Hematopoietic multipotent progenitor cell (in vitro differentiated cells): Measurements from ENCODE around the gene HLA-A. TPM values are rescaled to one million over a fixed set of nuclear protein-coding genes. Genes with fewer than 3 reads are reported as not detected.
A peak's percentile ranks its signal among the peaks of the same experiment; 100 is the strongest.
"Not testable (repeated sequence)": the region's sequence is repeated elsewhere in the genome, so short reads cannot be mapped to it uniquely, and the experiment has no call there.

ENCODE experiments used
- DNase-seq, 3 donors: peaks; one replicate each; pipeline ENCODE4 v3.0.0-alpha.2; 2011 to 2015; ENCODE audit warnings: low read depth in 2 of 3, low spot score in 2 of 3
- total RNA-seq: library from RNA; depleted of rRNA; stranded (reverse); fragments of >200 nt; gene quantifications from one replicate; pipeline ENCODE4 v1.2.3, GENCODE V29; 2012

HLA-A gene
- 1,432 TPM for total RNA-seq

GRCh38 chr6:29942275-29943052 lies at the start of gene HLA-A:
Gene HLA-A, plus strand, starts transcription at chr6:29942532. Its CDS starts 22 bp downstream, at chr6:29942554.
- DNase-seq, result peak; percentile 90 to 98 (median 94)

GRCh38 chr6:29892696-29893095 lies 49.6 kb upstream of the HLA-A start:
- DNase-seq, result no peak

- no peak for DNase-seq
Measured at GRCh38 chr6:29899281-29899680, 43.1 kb upstream of the HLA-A start.

DNA sequence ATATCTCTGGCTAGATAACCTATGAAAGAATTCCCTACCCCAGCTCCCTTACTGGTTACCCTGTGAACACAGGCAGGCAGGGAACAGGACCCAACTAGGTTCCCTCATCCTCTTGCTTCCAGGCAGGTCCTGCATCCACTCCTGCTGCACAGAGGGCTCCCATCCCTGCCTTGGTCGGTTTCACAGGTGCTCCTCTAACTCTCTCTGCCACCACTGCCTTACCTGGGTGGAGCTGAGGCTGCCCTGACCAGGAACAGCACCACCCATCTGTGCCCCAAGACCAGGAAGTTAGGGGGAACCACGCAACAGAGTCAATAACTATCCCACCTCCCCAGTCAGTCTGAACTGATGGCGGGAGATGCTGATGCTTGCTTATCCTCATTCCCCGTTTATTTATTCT lies 37.0 kb upstream of the HLA-A start:
- DNase-seq, result no peak

GRCh38 chr6:29907637-29908340 lies 34.5 kb upstream of the HLA-A start:
- DNase-seq, result no peak

- DNase-seq, result no peak
Measured at GRCh38 chr6:29908341-29908662, 34.0 kb upstream of the HLA-A start.

DNA sequence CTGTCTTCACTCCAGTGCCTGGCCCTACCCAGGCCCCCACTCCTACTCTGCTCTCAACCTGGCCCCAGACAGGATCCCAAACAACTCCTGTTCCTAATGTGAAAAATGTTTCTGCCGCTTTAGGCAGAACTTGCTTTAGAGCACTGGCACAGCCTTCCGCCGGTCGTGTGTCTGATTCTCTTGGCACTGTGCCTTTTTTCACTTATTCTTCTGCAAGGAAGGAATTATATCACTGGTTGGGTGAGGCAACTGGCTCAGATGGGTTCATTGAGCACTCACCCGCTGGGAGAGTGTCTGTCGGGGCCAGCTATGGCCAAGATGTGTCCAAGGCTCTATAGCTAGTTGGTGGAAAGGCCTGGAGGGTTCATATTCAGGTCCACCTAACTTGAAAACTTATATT lies 33.6 kb upstream of the HLA-A start:
- no peak for DNase-seq

GRCh38 chr6:29909985-29910384 lies 32.3 kb upstream of the HLA-A start:
- no peak for DNase-seq

GRCh38 chr6:29912840-29913239 lies 29.5 kb upstream of the HLA-A start:
- DNase-seq, result no peak

DNA sequence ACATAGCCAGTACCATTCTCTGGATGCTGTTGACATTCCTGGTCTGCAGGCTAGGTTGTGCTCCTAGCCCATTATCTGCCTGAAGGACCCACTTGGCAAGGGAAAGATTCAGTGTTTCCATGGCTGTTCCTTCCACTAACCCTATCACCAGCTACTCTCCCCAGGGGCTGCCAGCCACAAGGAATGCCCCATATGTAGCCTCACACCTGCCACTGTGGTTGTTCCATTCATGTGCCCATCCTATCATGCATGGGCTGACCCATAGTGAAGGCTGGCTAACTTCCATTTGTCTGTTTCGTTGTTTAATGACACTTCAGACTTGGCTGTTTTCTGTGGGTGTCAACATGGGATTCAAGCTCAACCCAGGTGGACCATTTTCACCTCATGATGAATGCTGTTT lies 25.6 kb upstream of the HLA-A start:
- no peak for DNase-seq

- DNase-seq, result no peak
Measured at GRCh38 chr6:29917857-29918256, 24.5 kb upstream of the HLA-A start.

DNA sequence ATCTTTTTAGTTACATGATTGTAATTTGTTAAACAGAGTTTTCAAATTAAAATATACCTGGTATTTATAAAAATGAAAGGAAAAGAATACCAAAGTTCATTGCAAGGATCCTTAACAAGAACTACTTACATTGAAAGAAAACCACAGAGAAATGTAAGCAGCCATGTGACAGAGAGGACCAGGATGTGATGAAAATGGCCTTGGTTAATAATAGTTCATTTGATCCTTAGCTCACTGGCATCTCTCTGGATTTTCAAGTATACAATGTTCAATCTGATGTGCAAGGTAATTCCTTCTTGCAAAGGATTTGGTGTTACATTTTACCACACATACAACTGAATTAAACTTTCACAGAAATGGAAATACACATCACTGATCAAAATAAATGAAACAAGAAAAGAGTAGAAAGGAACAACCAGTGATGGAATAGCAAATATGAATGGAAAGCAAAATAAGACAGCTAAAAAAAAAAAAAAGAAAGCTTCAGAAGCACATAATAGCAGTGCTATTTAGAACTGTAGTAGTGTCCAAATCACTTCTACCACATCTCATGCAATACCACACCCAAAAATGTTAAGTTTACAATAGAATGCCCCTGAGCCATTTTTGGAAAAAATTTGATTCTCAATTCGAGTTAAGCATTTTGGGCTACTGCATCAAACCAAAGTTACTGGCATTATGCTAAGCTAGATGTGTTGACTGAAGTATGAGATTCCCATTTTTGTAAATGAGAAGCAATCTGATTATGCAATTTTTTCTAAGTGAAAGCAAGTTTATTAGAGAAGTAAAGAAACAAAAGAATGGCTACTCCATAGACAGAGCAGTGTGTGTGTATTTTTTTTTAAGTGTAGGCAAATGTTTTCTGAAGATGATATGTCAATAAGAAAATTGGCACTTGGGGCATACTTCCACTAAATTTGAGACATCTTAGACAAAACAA lies 22.6 kb upstream of the HLA-A start:
- DNase-seq, result no peak

GRCh38 chr6:29924287-29924686 lies 18.0 kb upstream of the HLA-A start:
- DNase-seq, result no peak

DNA sequence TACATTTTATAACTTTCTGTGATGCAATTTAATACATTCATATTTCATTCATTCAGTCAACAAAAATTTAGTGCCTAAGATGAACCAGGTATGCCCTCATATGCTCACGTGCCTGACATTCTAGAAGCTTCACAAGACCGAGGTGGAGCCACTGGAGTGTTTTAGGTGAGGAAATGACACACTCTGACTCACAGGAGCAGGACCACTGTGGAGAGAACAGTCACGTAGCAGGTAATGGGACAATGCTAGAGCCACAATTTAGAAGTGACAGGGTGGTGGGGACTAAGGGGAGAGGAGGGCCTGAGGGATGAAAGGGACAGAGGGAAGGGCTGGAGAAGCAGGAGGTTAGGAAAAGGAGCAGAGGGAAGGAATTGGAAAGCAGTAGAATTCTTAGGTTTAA lies 17.6 kb upstream of the HLA-A start:
- DNase-seq, result no peak

GRCh38 chr6:29925321-29925720 lies 17.0 kb upstream of the HLA-A start:
- DNase-seq, result no peak

DNA sequence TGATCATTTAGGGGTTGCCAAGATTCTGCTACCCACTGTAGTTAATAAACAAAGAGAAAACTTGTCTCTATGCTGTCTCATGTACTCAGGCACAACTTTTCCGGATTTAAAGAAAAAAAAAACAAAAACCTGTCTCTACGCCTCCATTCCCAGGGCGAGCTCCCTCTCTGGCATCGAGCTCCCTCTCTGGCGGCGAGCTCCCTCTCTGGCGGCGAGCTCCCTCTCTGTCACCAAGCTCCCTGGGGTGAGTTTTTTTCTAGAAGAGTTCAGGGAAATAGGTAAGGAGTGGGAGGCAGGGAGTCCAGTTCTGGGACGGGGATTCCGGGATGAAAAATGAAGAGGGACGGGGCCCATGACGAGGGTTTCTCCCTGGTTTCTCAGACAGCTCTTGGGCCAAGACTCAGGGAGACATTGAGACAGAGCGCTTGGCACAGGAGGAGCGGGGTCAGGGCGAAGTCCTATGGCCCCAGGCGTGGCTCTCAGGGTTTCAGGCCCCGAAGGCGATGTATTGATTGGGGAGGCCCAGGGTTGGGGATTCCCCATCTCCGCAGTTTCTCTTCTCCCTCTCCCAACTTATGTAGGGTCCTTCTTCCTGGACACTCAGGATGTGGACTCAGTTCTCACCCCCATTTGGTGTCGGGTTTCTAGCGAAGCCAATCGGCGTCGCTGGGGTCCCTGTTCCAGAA lies 16.5 kb upstream of the HLA-A start:
- peak in 1 of 3 donors; percentile 16 for DNase-seq

DNA sequence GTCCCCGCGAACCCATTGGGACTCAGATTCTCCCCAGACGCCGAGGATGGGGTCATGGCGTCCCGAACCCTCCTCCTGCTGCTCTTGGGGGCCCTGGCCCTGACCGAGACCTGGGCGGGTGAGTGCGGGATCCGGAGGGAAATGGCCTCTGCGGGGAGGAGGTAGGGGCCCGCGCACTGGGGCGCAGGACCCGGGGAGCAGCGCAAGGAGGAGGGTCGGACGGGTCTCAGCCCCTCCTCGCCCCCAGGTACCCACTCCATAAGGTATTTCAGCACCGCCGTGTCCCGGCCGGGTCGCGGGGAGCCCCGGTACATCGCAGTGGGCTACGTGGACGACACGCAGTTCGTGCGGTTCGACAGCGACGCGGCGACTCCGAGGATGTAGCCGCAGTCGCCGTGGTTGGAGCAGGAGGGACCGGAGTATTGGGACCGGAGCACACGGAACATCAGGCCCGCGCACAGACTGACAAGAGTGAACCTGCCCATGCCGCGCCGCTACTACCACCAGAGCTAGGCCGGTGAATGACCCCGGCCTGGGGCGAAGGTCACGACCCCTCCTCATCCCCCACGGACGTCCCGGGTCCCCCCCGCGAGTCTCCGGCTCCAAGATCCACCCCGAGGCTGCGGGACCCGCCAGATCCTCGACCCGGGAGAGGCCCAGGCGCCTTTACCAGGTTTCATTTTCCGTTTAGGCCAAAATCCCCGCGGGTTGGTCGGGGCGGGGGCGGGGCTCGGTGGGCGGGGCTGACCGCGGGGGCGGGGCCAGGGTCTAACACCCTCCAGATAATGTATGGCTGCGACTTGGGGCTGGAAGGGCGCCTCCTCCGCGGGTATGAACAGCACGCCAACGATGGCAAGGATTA lies 15.7 kb upstream of the HLA-A start:
- DNase-seq, result peak; percentile 63 to 92 (median 83)

DNA sequence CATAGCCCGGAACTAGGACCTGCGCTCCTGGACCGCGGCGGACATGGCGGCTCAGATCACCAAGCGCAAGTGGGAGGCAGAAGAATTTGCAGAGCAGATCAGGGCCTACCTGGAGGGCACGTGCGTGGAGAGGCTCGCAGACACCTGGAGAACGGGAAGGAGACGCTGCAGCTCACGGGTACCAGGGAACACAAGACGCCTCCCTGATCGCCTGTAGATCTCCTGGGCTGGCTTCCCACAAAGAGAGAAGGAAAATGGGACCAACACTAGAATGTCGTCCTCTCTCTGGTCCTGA lies 15.1 kb upstream of the HLA-A start:
- DNase-seq, result no peak

DNA sequence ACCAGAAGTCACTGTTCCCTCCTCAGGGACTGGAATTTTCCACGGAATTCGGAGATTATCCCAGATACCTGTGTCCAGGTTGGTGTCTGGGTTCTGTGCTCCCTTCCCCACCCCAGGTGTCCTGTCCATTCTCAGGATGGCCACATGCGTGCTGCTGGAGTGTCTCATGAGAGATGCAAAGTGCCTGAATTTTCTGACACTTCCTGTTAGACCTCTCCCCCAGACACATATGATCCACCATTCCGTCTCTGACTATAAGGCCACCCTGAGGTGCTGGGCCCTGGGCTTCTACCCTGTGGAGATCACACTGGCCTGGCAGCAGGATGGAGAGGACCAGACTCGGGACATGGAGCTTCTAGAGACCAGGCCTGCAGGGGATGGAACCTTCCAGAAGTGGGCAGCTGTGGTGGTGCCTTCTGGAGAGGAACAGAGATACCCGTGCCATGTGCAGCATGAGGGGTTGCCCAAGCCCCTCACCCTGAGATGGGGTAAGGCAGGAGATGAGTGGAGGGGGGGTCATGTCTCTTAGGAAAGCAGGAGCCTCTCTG lies 14.4 kb upstream of the HLA-A start:
- DNase-seq, result no peak

GRCh38 chr6:29930047-29930446 lies 12.3 kb upstream of the HLA-A start:
- DNase-seq, result not testable (repeated sequence)
